AG04450 (cell line): ENCODE data around the gene MAN1C1. TPM values are rescaled to one million over a fixed set of nuclear protein-coding genes. Genes with fewer than 3 reads are reported as not detected.

Experiments used
- CTCF ChIA-PET: fragments of 300-600, 350-600 bp; formaldehyde crosslinking; extraction: SDS; loops from one replicate; lab custom pipeline; 2022; ENCODE audit warnings: antibody characterized with exemption, inconsistent platforms; lab: Charles Lee
- POLR2A ChIA-PET: fragments of 350-600 bp; formaldehyde crosslinking; extraction: SDS; loops from one replicate; lab custom pipeline; 2021; ENCODE audit warnings: antibody characterized with exemption, inconsistent platforms; lab: Yijun Ruan, JAX
- DNase-seq: peaks from one replicate; pipeline ENCODE4 v3.0.0-alpha.2; 2011; ENCODE audit warnings: low read depth, low spot score
- H3K27ac ChIP-seq: one replicate; pipeline ENCODE4 v1.5.1; 2012; ENCODE audit warnings: low read depth, low read length, control low read depth
- H3K27me3 ChIP-seq: one replicate; pipeline ENCODE4 v1.6.0; 2012; ENCODE audit warnings: low read length; ENCODE audit not compliant: control insufficient read depth, insufficient read depth
- H3K4me3 ChIP-seq: 2 replicates; pipeline ENCODE4 v1.5.1; 2011; ENCODE audit warnings: mild to moderate bottlenecking, low read depth, low read length, control low read depth
- H3K9me3 ChIP-seq: 2 replicates; pipeline ENCODE4 v1.5.1; 2012; ENCODE audit warnings: low read length; ENCODE audit not compliant: control insufficient read depth, insufficient read depth
- CTCF ChIP-seq: IDR thresholded peaks from 2 replicates; pipeline ENCODE4 v1.5.1; 2011; ENCODE audit warnings: low read depth, low read length, control low read depth, inconsistent platforms
- polyA plus RNA-seq: library from polyadenylated mRNA; depleted of rRNA; stranded (reverse); fragments of >200 nt; gene quantifications from 2 replicates; pipeline ENCODE4 v1.2.3, GENCODE V29; 2011

The MAN1C1 gene
- polyA plus RNA-seq, 1 experiment: 16.9 TPM

GRCh38 chr1:25725482-25725881 is 108.9 kb downstream of the MAN1C1 start:
- CTCF ChIA-PET: interaction anchor here (0.9 to 1.4 kb wide), 2 partner anchors 31 to 117 kb away, joined by 3 to 5 read pairs; no protein-coding TSS in a partner anchor

GRCh38 chr1:25727088-25727487 is 110.5 kb downstream of the MAN1C1 start:
- POLR2A ChIA-PET: interaction anchor here (0.5 kb wide), 1 partner anchor 60 kb away, joined by 4 read pairs; no protein-coding TSS in a partner anchor
- H3K9me3 ChIP-seq: no peaks in the 10 kb centered on the region

More at GRCh38 chr1:25725482-25725881, 108.9 kb downstream of the MAN1C1 start:
- Histone ChIP-seq H3K27me3 (peaks cover 2% of the 10 kb centered on the region), H3K27ac (no peak overlapping the region), H3K9me3 (no peaks in the 10 kb centered on the region), H3K4me3 (no peak overlapping the region)
- no peak for TF ChIP-seq CTCF
- DNase-seq: no peak
- POLR2A ChIA-PET: no interaction called here

GRCh38 chr1:25727635-25728286 is 111.2 kb downstream of the MAN1C1 start:
- H3K27ac ChIP-seq: peak overlapping the region; percentile 39

More at GRCh38 chr1:25727088-25727487, 110.5 kb downstream of the MAN1C1 start:
- no peak for DNase-seq
- CTCF ChIA-PET: no interaction called here
- no peak overlapping the region for H3K4me3 ChIP-seq
- TF ChIP-seq CTCF: no peak
- H3K27ac ChIP-seq: peak overlapping the region; percentile 39
- H3K27me3 ChIP-seq: peaks cover 2% of the 10 kb centered on the region

GRCh38 chr1:25728301-25728935 is 111.8 kb downstream of the MAN1C1 start:
- Histone ChIP-seq H3K4me3 (no peak overlapping the region), H3K27me3 (peaks cover 2% of the 10 kb centered on the region), H3K27ac (no peak overlapping the region), H3K9me3 (no peaks in the 10 kb centered on the region)
- DNase-seq: no peak
- POLR2A ChIA-PET: interaction anchor here (1.5 kb wide), 1 partner anchor 17 kb away, joined by 4 read pairs; no protein-coding TSS in a partner anchor
- CTCF ChIA-PET: no interaction called here
- TF ChIP-seq CTCF: no peak

More at GRCh38 chr1:25727635-25728286, 111.2 kb downstream of the MAN1C1 start:
- no peak for DNase-seq
- H3K4me3 ChIP-seq: no peak overlapping the region
- ChIA-PET CTCF (no interaction called here), POLR2A (interaction anchor here (0.5 to 1.5 kb wide), 2 partner anchors 16 to 60 kb away, joined by 4 read pairs; no protein-coding TSS in a partner anchor)
- H3K9me3 ChIP-seq: no peaks in the 10 kb centered on the region
- no peak for TF ChIP-seq CTCF
- peaks cover 2% of the 10 kb centered on the region for H3K27me3 ChIP-seq

GRCh38 chr1:25729045-25729444 is 112.5 kb downstream of the MAN1C1 start:
- H3K4me3 ChIP-seq: no peak overlapping the region
- DNase-seq: no peak
- ChIA-PET CTCF (no interaction called here), POLR2A (interaction anchor here (0.7 to 1.5 kb wide), 2 partner anchors 17 to 103 kb away, joined by 3 to 4 read pairs; no protein-coding TSS in a partner anchor)
- no peaks in the 10 kb centered on the region for H3K9me3 ChIP-seq
- TF ChIP-seq CTCF: no peak
- H3K27me3 ChIP-seq: peaks cover 2% of the 10 kb centered on the region
- H3K27ac ChIP-seq: no peak overlapping the region
